ENCODE data around the gene BLM.
"Not testable (repeated sequence)": the region's sequence is repeated elsewhere in the genome, so short reads cannot be mapped to it uniquely, and the experiment has no call there.

The BLM gene

GRCh38 chr15:90716317-90716975 lies 700 bp upstream of the BLM start:
- TF ChIP-seq, protein P1, sequence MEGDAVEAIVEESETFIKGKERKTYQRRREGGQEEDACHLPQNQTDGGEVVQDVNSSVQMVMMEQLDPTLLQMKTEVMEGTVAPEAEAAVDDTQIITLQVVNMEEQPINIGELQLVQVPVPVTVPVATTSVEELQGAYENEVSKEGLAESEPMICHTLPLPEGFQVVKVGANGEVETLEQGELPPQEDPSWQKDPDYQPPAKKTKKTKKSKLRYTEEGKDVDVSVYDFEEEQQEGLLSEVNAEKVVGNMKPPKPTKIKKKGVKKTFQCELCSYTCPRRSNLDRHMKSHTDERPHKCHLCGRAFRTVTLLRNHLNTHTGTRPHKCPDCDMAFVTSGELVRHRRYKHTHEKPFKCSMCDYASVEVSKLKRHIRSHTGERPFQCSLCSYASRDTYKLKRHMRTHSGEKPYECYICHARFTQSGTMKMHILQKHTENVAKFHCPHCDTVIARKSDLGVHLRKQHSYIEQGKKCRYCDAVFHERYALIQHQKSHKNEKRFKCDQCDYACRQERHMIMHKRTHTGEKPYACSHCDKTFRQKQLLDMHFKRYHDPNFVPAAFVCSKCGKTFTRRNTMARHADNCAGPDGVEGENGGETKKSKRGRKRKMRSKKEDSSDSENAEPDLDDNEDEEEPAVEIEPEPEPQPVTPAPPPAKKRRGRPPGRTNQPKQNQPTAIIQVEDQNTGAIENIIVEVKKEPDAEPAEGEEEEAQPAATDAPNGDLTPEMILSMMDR (conservative IDR thresholded peaks at IDR 0.05), result no peak
- H3K27ac ChIP-seq, result peak overlapping the region; percentile 80

DNA sequence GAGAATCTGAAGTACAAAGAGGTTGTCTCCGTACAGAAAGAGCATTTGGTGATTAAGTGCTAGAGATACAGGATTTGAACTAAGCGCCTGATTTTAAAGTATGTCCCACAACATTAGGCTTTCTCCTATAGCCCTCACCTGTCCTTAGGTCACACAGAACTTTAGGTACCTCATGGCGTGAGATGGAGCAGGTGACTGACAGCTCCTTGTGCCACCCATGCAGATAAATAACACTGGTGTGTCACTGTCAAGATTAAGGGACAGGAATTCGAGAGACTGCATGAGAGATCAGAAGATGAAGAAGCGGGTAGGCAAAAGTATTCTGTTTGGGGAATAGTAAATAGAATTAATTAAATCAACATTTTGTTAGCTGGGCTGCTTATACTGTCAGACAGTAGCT lies 1.1 kb downstream of the BLM start:
- TF ChIP-seq, protein P1 (conservative IDR thresholded peaks at IDR 0.05), result no peak
- H3K27ac ChIP-seq, result peak overlapping the region; percentile 80

DNA sequence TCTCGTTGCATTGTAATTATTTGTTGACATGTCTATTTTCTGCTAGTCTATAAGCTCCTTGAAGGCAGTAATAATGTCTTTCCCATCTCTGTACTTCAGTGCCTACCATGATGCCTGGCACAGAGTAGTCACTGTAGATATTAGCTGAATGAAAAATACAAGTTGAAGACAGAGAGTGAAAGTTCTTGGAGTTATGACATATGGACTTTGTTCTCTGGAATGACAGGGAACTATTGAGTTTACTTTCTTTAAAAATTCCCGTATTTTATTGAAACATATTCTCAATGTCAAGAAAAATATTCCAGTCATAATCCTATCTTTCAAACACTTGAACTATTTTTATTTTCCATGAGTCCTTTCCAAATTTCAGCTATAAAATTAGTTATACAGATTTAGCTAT lies 3.0 kb downstream of the BLM start:
- TF ChIP-seq, protein P1 (conservative IDR thresholded peaks at IDR 0.05), result no peak
- H3K27ac ChIP-seq, result no peak overlapping the region

GRCh38 chr15:90729261-90729660 lies 12.1 kb downstream of the BLM start:
- no peak overlapping the region for H3K27ac ChIP-seq
- TF ChIP-seq, protein P1 (conservative IDR thresholded peaks at IDR 0.05), result no peak

- TF ChIP-seq, protein P1 (conservative IDR thresholded peaks at IDR 0.05), result no peak
- no peak overlapping the region for H3K27ac ChIP-seq
Observed at GRCh38 chr15:90730290-90730689, 13.1 kb downstream of the BLM start.

DNA sequence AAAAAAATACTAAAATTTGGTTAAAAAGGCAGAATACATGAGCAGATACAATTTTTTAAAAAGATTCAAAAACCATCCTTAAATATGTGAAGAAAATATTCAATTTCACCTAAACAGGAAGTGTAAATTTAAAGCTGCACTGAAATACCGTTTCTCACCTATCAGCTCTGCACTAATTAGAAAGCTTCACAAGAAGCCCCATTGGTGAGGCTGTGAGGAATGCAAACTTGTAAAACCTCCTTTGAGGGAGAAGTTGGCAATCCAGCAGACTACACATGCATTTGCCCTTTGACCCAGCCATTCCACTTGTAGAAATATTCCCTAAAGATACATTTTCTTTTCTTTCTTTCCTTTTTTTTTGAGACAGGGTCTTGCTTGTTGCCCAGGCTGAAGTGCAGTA lies 18.8 kb downstream of the BLM start:
- TF ChIP-seq, protein P1 (conservative IDR thresholded peaks at IDR 0.05), result no peak

GRCh38 chr15:90740545-90740944 lies 23.4 kb downstream of the BLM start:
- not testable (repeated sequence) for H3K27ac ChIP-seq

More for the DNA sequence above, 18.8 kb downstream of the BLM start:
- no peak overlapping the region for H3K27ac ChIP-seq

DNA sequence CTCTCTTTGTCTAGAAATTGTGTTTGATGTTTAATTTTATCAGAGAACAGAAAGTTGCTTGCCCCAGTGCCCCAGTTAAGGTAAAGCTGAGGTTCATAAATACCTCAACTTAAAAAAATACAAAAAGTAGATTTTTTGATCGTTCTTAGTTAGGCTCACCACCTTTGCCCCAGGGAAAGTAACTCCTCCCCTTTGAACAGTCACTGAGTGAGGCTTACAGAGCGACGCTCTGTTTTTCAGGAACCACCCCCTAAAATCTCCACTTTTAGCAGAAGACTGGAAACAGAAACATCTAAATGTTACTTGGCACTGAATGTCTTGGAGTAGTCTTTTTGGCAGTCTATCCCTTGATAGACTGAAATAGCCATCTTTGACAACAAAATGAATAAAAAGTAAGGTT lies 24.9 kb downstream of the BLM start:
- TF ChIP-seq, protein P1 (conservative IDR thresholded peaks at IDR 0.05), result no peak

More for the DNA sequence above, 24.9 kb downstream of the BLM start:
- no peak overlapping the region for H3K27ac ChIP-seq

Data from VCaP (cell line).